K562 (cell line): ENCODE measurements around the gene OSM. TPM values are rescaled to one million over a fixed set of nuclear protein-coding genes. Genes with fewer than 3 reads are reported as not detected.

Source experiments
- ATAC-seq: fragments of 200-7000 bp; cut with Tn5 transposase; 3 replicates; pipeline ENCODE4 v1.9.1; 2020; ENCODE audit warnings: moderate library complexity
- BruUV-seq: library from RNA; stranded (reverse); fragments of 400-500 nt; replicated peaks from 2 replicates; lab custom pipeline; 2021; lab: Mats Ljungman, UMichigan
- CTCF ChIA-PET: fragments of 300-600 bp; formaldehyde crosslinking; extraction: SDS; loops from one replicate; lab custom pipeline; 2021; ENCODE audit warnings: low intra/inter-chr PET ratio; lab: Yijun Ruan, JAX
- POLR2A ChIA-PET: fragments of 300-600, 350-650 bp; sonication (Branson Sonifier 250); formaldehyde crosslinking; extraction: SDS; loops from one replicate; lab custom pipeline; 2021; ENCODE audit warnings: antibody characterized with exemption, inconsistent platforms; lab: Yijun Ruan, JAX
- DNase-seq, 4 experiments: peaks; one replicate each; pipeline versions ENCODE4 v3.0.0 to v3.0.0-alpha.2; 2011 to 2018; ENCODE audit warnings: low spot score in 3 of 4, mixed read lengths in 3 of 4; ENCODE audit errors: extremely low read depth in 1 of 4
- FAIRE-seq: peaks from 2 replicates; lab custom pipeline; 2011; peaks lifted over from hg19 to GRCh38; lab: Jason Lieb, UNC
- H2AFZ ChIP-seq: 2 replicates; pipeline ENCODE4 v1.6.0; 2011; ENCODE audit warnings: low read depth, low read length, control low read depth, inconsistent platforms
- H3K27ac ChIP-seq: fragments of 200-600 bp; 3 replicates; pipeline ENCODE4 v1.8.0; 2011; ENCODE audit warnings: low read depth, mild to moderate bottlenecking, control low read depth, inconsistent platforms, low read length, moderate library complexity, mixed read lengths; ENCODE audit errors: extremely low read depth
- H3K27me3 ChIP-seq, 2 experiments: fragments of 300-600 bp in 1 of 2; 2 replicates in 1 of 2; 3 replicates in 1 of 2; pipeline versions ENCODE4 v1.6.0 to v1.8.0; 2011; ENCODE audit warnings: inconsistent platforms in 2 of 2, low read length in 2 of 2, mild to moderate bottlenecking in 1 of 2, mixed read lengths in 1 of 2, moderate library complexity in 1 of 2; ENCODE audit not compliant: control insufficient read depth in 2 of 2, insufficient read depth in 2 of 2
- H3K36me3 ChIP-seq: fragments of 300-600 bp; 3 replicates; pipeline ENCODE4 v1.8.0; 2011; ENCODE audit warnings: mild to moderate bottlenecking, low read length, inconsistent platforms; ENCODE audit not compliant: control insufficient read depth, insufficient read depth
- H3K4me1 ChIP-seq, 2 experiments: fragments of 200-600 bp in 1 of 2; replicated peaks in 1 of 2; 2 replicates in 1 of 2; 3 replicates in 1 of 2; pipeline versions ENCODE4 v1.5.1 to v1.8.0; 2011; ENCODE audit warnings: inconsistent platforms in 2 of 2, low read length in 2 of 2, mild to moderate bottlenecking in 1 of 2, mixed read lengths in 1 of 2, moderate library complexity in 1 of 2; ENCODE audit not compliant: control insufficient read depth in 2 of 2, insufficient read depth in 2 of 2
- H3K4me2 ChIP-seq: 2 replicates; pipeline ENCODE4 v1.6.1; 2011; ENCODE audit warnings: low read length, control low read depth, inconsistent platforms, mixed read lengths; ENCODE audit not compliant: insufficient read depth
- H3K4me3 ChIP-seq: fragments of 200-600 bp; sonication (generic), shearing (Covaris generic); 2 replicates; pipeline ENCODE4 v1.5.1; 2016; ENCODE audit warnings: control low read depth, inconsistent platforms
- H3K79me2 ChIP-seq: fragments of 200-600 bp; 3 replicates; pipeline ENCODE4 v1.8.0; 2011; ENCODE audit warnings: low read length, inconsistent platforms; ENCODE audit not compliant: control insufficient read depth, insufficient read depth
- H3K9ac ChIP-seq, 2 experiments: 2 replicates each; pipeline versions ENCODE4 v1.6.0 to v1.6.1; 2011; ENCODE audit warnings: low read depth in 2 of 2, low read length in 2 of 2, control low read depth in 1 of 2, inconsistent platforms in 1 of 2, mild to moderate bottlenecking in 1 of 2, mixed read lengths in 1 of 2; ENCODE audit not compliant: insufficient read depth in 1 of 2
- H3K9me1 ChIP-seq: one replicate; pipeline ENCODE4 v1.6.0; 2011; ENCODE audit warnings: inconsistent platforms, mild to moderate bottlenecking, low read length, moderate library complexity; ENCODE audit not compliant: control insufficient read depth, insufficient read depth
- H3K9me3 ChIP-seq: replicated peaks from 2 replicates; pipeline ENCODE4 v1.5.1; 2011; ENCODE audit warnings: low read depth, low read length, inconsistent platforms; ENCODE audit not compliant: control insufficient read depth, insufficient read depth
- H4K20me1 ChIP-seq: replicated peaks from 2 replicates; pipeline ENCODE4 v1.6.1; 2011; ENCODE audit warnings: low read length, inconsistent platforms, mixed read lengths; ENCODE audit not compliant: control insufficient read depth, insufficient read depth
- BCLAF1 ChIP-seq, 2 experiments: fragments of 450-650 bp in 1 of 2; IDR thresholded peaks; 2 replicates each; pipeline ENCODE4 v1.6.1; 2011 to 2017; ENCODE audit warnings: low read depth in 2 of 2, antibody characterized with exemption in 1 of 2, borderline replicate concordance in 1 of 2, low read length in 1 of 2, mild to moderate bottlenecking in 1 of 2, mixed read lengths in 1 of 2; ENCODE audit not compliant: control insufficient read depth in 1 of 2
- HLTF ChIP-seq: fragments of 450-650 bp; IDR thresholded peaks from 2 replicates; pipeline ENCODE4 v1.6.1; 2016
- KLF13 ChIP-seq: fragments of 450-650 bp; IDR thresholded peaks from 2 replicates; pipeline ENCODE4 v1.6.1; 2016; ENCODE audit warnings: missing genetic modification characterization, low read depth, mild to moderate bottlenecking, missing compliant biosample characterization, moderate library complexity, borderline replicate concordance
- NRF1 ChIP-seq, 2 experiments: fragments of 450-650 bp; IDR thresholded peaks in 1 of 2; conservative IDR thresholded peaks in 1 of 2; 2 replicates each; pipeline ENCODE4 v1.6.1; 2014; ENCODE audit warnings: mild to moderate bottlenecking in 2 of 2
- TAF1 ChIP-seq: IDR thresholded peaks from 2 replicates; pipeline ENCODE4 v1.6.1; 2011; ENCODE audit warnings: mild to moderate bottlenecking, low read length, moderate library complexity; ENCODE audit not compliant: insufficient read depth, control insufficient read depth, severe bottlenecking; ENCODE audit errors: extremely low read depth
- ZBTB2 ChIP-seq: fragments of 450-650 bp; IDR thresholded peaks from 2 replicates; pipeline ENCODE4 v1.6.1; 2016; ENCODE audit warnings: antibody characterized with exemption
- ZFP30 ChIP-seq: fragments of 250-450 bp; sonication (Bioruptor Pico); IDR thresholded peaks from 2 replicates; pipeline ENCODE4 v1.8.0; 2022; ENCODE audit warnings: moderate library complexity, mild to moderate bottlenecking, inconsistent platforms, borderline replicate concordance
- ZNF354B ChIP-seq: fragments of 250-450 bp; sonication (Bioruptor Pico); IDR thresholded peaks from 2 replicates; pipeline ENCODE4 v1.4.0; 2020
- WGBS: fragments of 100-300 bp; shearing (Covaris generic); methylation state at CpG from one replicate; pipeline ENCODE4 v1.1.6; 2016; ENCODE audit warnings: low coverage, mixed read lengths; ENCODE audit not compliant: insufficient coverage; ENCODE audit errors: missing lambda C conversion rate; 5-methylcytosine and 5-hydroxymethylcytosine counted together
- in situ Hi-C: fragments of 300-500 bp; cut with MboI; formaldehyde crosslinking; loops from 4 replicates; pipeline ENCODE4 v1.15.0; 2018; ENCODE audit warnings: inconsistent platforms, mixed read lengths
- intact Hi-C: fragments of 100-400 bp; cut with micrococcal nuclease; formaldehyde crosslinking; loops from 2 replicates; pipeline ENCODE4 v1.14.2; 2022
- polyA plus RNA-seq, 8 experiments: library from polyadenylated mRNA; depleted of rRNA in 4 of 8; stranded (reverse) in 5 of 8; unstranded in 3 of 8; fragments of >200 nt; fragmentation: Nextera tagmentation in 2 of 8; fragmentation: Illumina TruSeq in 1 of 8; extraction: Ambion mirVana in 2 of 8; extraction: Trizol in 1 of 8; gene quantifications; 2 replicates each; pipeline versions ENCODE4 v1.2.1 to v1.2.3, GENCODE V29; 2011 to 2014; ENCODE audit warnings: inconsistent platforms in 1 of 8, missing spikeins in 1 of 8
- total RNA-seq, 7 experiments: library from RNA; depleted of rRNA in 6 of 7; stranded (reverse); fragments of >200 nt in 6 of 7; fragmentation: Illumina TruSeq in 2 of 7; extraction: Trizol in 2 of 7; gene quantifications; 2 replicates each; pipeline versions ENCODE4 v1.2.1 to v1.2.3, GENCODE V29; 2011 to 2021; ENCODE audit warnings: low replicate concordance in 1 of 7

Gene OSM
- total and polyA plus RNA-seq, 9 of the 15 experiments (the other 6 are each of a cell fraction or from before 2014, with no cell fraction given): 0.22 TPM; not detected in 8

- peaks cover 6% of the 10 kb centered on the region; the same call in 1 of the 2 replicates for H4K20me1 ChIP-seq
- H3K27me3 ChIP-seq: no peaks in the 10 kb centered on the region
- WGBS: 32% methylated on average over 11 of the region's 12 CpGs
- intact Hi-C loops (loop anchor here (2.0 kb wide), 1 partner anchor 37 kb away; the partner anchor contains the start of gene TBC1D10A), in situ Hi-C loops (loop anchor here (10.0 kb wide), 1 partner anchor 315 kb away; the partner anchor contains the start of gene TCN2)
- peak overlapping the region in 1 of 2 experiments; percentile 79; a peak in 1 of 4 replicates for H3K9ac ChIP-seq
- FAIRE-seq (no peak), DNase-seq (no peak), ATAC-seq (peak; percentile 3)
- no peak for TF ChIP-seq ZBTB2
- TF ChIP-seq ZNF354B (CRISPR knock-in tag): no peak
- no peak for TF ChIP-seq TAF1
- TF ChIP-seq HLTF: no peak
- TF ChIP-seq BCLAF1 (IDR thresholded peaks at IDR 0.05; ENCODE audit: borderline replicate concordance in 1 of 2, control insufficient read depth in 1 of 2, low read depth in 2 of 2, low read length in 1 of 2): no peak
- no peak for TF ChIP-seq KLF13
- TF ChIP-seq NRF1 (conservative IDR thresholded peaks at IDR 0.05 in 1 of 2, IDR thresholded peaks at IDR 0.05 in 1 of 2): peak in 1 of 2 experiments; percentile 5; a peak in 3 of 4 replicates
- no peak for TF ChIP-seq ZFP30 (CRISPR knock-in tag)
- peak overlapping the region; percentile 60 for H3K4me2 ChIP-seq
- H3K9me1 ChIP-seq: no peaks in the 10 kb centered on the region
- BruUV-seq: no TSS peak
- peaks cover 16% of the 10 kb centered on the region; the same call in 1 of the 3 replicates for H3K36me3 ChIP-seq
- ChIA-PET CTCF (interaction anchor here (0.7 kb wide), 1 partner anchor 16 kb away, joined by 3 read pairs; no protein-coding TSS in a partner anchor), POLR2A (interaction anchor here (0.6 to 1.4 kb wide), 3 partner anchors 10 to 19 kb away, joined by 3 to 7 read pairs (median 5); no protein-coding TSS in a partner anchor)
- H3K4me1 ChIP-seq: peaks cover 19 to 54% of the 10 kb centered on the region in 2 experiments; a peak in 4 of 5 replicates
- H2AFZ ChIP-seq: peak overlapping the region; percentile 59; the same call in 1 of the 2 replicates
- H3K79me2 ChIP-seq: no peaks in the 10 kb centered on the region
- H3K27ac ChIP-seq: no peak overlapping the region
- H3K4me3 ChIP-seq: peak overlapping the region; percentile 58
- H3K9me3 ChIP-seq: no peaks in the 10 kb centered on the region
Measured at GRCh38 chr22:30289980-30290313, 23.3 kb upstream of the OSM start.
